Midbrain (tissue), 1 donor: ENCODE measurements around the gene SNX11.

Experiments
- DNase-seq: peaks from one replicate; lab custom pipeline; 2025; lab: John Stamatoyannopoulos, UW

The SNX11 gene

GRCh38 chr17:48161127-48161905 lies 53.8 kb downstream of the SNX11 start:
- no peak for DNase-seq

- DNase-seq, result no peak
Measured at GRCh38 chr17:48162306-48162934, 54.9 kb downstream of the SNX11 start.

- DNase-seq, result no peak
Measured at GRCh38 chr17:48162946-48163506, 55.5 kb downstream of the SNX11 start.

- DNase-seq, result no peak
Measured at GRCh38 chr17:48163809-48164208, 56.2 kb downstream of the SNX11 start.

GRCh38 chr17:48169926-48170325 lies 62.4 kb downstream of the SNX11 start:
- no peak for DNase-seq
